ENCODE measurements around the gene KLF16.

KLF16 gene

DNA sequence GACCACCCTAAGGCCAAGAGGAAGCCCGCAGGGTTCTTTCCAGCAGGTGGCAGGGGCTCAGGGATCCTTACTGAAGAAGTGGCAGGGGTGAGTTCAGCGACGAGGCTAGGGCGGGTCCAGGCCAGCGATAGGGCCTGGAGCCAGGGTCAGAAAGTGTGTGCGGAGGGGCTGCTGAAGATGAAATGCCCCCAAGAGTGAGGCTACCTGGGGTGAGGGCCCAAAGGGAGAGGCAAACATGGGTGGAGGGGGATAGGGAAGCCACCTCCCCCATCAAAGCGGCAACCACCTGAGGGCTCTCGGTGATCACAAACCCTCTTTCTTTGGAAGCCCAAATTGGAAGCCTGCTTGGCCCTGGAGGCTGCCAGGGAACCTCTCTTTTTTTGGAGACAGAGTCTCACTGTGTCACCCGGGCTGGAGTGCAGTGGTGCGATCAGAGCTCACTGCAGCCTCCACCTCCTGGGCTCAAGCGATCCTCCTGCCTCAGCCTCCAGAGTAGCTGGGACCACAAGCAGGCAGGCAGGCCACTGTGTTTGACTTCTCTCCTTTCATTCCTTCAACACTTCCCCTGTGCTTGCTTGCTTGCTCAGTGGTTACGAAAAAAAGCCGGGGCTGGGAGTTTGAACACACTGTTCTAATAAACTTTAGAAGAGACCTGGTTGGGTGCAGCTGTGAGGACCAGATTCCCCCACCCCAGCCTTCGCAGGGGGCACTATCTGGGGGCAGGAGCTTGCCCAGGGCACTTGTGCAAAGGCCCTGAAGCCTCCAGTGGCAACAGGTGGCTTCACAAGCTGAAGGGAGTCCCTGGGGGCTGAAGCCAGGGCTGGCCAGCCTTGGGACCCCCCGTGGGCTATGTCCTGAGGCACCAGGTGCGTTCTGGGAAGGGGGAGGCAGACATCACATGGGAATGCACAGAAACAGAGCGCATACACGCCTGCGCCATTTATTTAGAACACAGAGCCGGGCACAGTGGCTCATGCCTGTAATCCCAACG, 49.9 kb downstream of the KLF16 start:
- peak overlapping the region; percentile 67 to 81 (median 75) for H3K9ac ChIP-seq
- peak overlapping the region; percentile 53 to 78 (median 66) for H3K4me3 ChIP-seq

DNA sequence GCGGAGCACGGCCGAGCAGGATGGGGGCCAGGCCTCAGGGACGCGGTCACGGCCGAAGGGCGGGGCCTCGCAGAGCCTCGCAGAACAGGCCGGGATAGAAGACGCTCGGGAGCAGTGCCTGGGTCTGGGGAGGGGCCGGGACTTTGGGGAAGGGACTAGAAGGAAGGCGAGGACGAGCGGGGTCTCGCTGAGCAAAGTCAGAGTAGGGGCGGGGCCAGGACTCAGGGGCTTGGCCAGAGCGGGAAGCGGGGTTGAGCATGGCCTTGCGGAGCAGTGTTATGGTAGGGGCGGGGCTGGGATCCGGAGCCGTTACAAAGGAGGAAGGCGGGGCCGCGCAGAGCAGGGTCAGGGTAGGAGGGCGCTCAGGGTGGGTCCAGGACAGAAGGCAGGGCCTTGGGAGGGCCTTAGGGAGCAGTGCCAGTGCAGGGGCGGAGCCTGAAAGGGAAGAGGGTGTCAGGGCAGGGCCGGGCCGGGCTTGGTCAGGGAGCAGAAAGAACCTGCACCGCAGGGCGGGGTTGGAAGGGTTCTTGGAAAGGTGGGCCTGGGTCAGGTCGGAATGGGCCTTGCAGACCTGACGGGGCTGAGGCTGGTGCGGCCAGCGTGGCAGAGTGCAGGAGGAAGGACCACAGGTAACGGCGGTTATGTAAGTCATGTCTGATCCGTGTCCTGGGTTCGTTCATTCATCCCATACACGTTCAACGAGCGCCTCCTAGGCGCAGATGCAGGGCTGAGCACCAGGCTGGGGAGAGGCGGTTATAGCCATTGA, 50.8 kb downstream of the KLF16 start:
- peak overlapping the region in 10 of 11 experiments; percentile 58 to 83 (median 72); a peak in 20 of 22 replicates for H3K27ac ChIP-seq
- peaks cover 27 to 35% (median 32%) of the 10 kb centered on the region in 11 experiments for H3K36me3 ChIP-seq
- H3K4me2 ChIP-seq, result peak overlapping the region; percentile 80 to 94 (median 88)
- H3K9ac ChIP-seq, result peak overlapping the region; percentile 67 to 81 (median 75)
- H3K9me3 ChIP-seq (replicated peaks in 1 of 11), result no peaks in the 10 kb centered on the region
- TF ChIP-seq Cebpa-rat (IDR thresholded peaks at IDR 0.05), result no peak
- H3K4me3 ChIP-seq, result peak overlapping the region; percentile 53 to 78 (median 66)
- H3K4me1 ChIP-seq, result peaks cover 15 to 56% (median 51%) of the 10 kb centered on the region in 10 experiments
- no peaks in the 10 kb centered on the region for H3K27me3 ChIP-seq
- H4K20me1 ChIP-seq, result peaks cover 8 to 46% (median 36%) of the 10 kb centered on the region in 11 experiments; a peak in 21 of 22 replicates

More for the DNA sequence above, 49.9 kb downstream of the KLF16 start:
- Histone ChIP-seq H4K20me1 (peaks cover 16 to 55% (median 45%) of the 10 kb centered on the region in 11 experiments; a peak in 21 of 22 replicates), H3K4me1 (peaks cover 15 to 56% (median 51%) of the 10 kb centered on the region in 10 experiments), H3K4me2 (peak overlapping the region; percentile 80 to 94 (median 88)), H3K27me3 (no peaks in the 10 kb centered on the region), H3K9me3 (replicated peaks in 1 of 11) (no peaks in the 10 kb centered on the region), H3K27ac (peak overlapping the region in 8 of 11 experiments; percentile 45 to 83 (median 72); a peak in 11 of 22 replicates), H3K36me3 (peaks cover 35 to 44% (median 41%) of the 10 kb centered on the region in 11 experiments)
- TF ChIP-seq Cebpa-rat (IDR thresholded peaks at IDR 0.05), result no peak

DNA sequence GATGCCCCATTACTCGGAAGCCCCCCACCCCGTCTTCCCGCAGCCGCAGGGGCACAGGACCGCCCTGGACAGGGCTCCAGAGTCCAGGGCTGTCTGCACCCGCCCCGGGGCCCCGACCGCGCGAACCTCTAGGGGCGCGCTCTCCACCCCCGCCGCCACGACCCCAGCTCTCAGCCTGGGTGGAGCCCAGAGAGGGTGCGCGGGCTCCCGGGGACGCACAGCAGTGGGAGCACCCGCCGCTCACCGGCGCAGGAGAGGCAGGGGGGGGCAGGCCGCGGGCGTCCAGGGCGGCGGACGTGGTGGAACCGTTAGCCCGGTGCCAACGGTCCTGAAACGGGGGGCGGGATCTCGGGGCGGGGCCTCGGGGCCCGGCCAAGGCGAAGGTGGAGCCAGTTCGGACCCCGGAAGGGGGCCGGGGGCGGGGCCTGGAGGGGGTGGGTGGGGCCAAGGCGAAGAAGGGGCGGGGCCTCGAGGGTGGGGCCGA, 51.4 kb downstream of the KLF16 start, which contains the start of gene ATP8B3:
Gene ATP8B3 (minus strand): TSS at position 335 of the 484 bp plus-strand sequence. CDS start 540 bp downstream, outside the sequence.
- H3K9ac ChIP-seq, result peak within 1 kb of the TSS; percentile 67 to 82 (median 77)
- no peaks in the 10 kb centered on the region for H3K9me3 ChIP-seq (replicated peaks in 1 of 11)
- peak within 1 kb of the TSS; percentile 82 to 94 (median 89) for H3K4me2 ChIP-seq
- TF ChIP-seq Cebpa-rat (IDR thresholded peaks at IDR 0.05), result no peak
- peak within 1 kb of the TSS; percentile 63 to 83 (median 73); a peak in 21 of 22 replicates for H3K27ac ChIP-seq
- no peaks in the 10 kb centered on the region for H3K27me3 ChIP-seq
- peak within 1 kb of the TSS; percentile 53 to 78 (median 66) for H3K4me3 ChIP-seq
- peaks cover 15 to 56% (median 51%) of the 10 kb centered on the region in 10 experiments for H3K4me1 ChIP-seq
- peaks cover 5 to 40% (median 30%) of the 10 kb centered on the region in 11 experiments; a peak in 21 of 22 replicates for H4K20me1 ChIP-seq
- H3K36me3 ChIP-seq, result peaks cover 20 to 29% (median 26%) of the 10 kb centered on the region in 11 experiments

DNA sequence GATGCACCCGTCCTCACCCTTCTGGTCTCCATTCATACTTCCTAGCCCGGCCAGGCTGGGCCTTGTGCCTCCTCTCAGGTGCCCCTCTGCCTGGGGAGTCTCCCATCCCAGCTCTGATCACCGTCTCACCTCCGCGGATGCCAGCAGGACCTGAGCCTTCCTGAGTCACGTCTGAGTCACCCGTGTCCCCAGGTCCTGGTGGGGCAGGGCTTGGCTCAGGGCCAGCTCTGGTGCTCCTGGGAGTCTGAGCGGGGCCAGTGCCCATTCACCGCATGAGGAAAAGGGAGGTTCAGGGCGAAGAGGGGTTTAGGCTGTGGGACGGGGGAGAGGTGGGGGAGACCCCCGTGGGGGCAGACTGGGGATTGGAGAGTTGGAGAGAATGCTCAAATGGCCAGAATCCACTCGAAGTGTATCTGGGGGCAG, 51.9 kb downstream of the KLF16 start:
- H4K20me1 ChIP-seq, result peaks cover 5 to 35% (median 27%) of the 10 kb centered on the region in 11 experiments; a peak in 21 of 22 replicates
- H3K4me2 ChIP-seq, result peak overlapping the region; percentile 80 to 93 (median 87)
- no peaks in the 10 kb centered on the region for H3K9me3 ChIP-seq (replicated peaks in 1 of 11)
- no peak for TF ChIP-seq Cebpa-rat (IDR thresholded peaks at IDR 0.05)
- H3K36me3 ChIP-seq, result peaks cover 16 to 26% (median 21%) of the 10 kb centered on the region in 11 experiments
- peak overlapping the region; percentile 67 to 82 (median 77) for H3K9ac ChIP-seq
- H3K27me3 ChIP-seq, result no peaks in the 10 kb centered on the region
- peak overlapping the region; percentile 63 to 81 (median 73); a peak in 21 of 22 replicates for H3K27ac ChIP-seq
- H3K4me1 ChIP-seq, result peaks cover 15 to 56% (median 51%) of the 10 kb centered on the region in 10 experiments
- H3K4me3 ChIP-seq, result peak overlapping the region; percentile 53 to 78 (median 66)

DNA sequence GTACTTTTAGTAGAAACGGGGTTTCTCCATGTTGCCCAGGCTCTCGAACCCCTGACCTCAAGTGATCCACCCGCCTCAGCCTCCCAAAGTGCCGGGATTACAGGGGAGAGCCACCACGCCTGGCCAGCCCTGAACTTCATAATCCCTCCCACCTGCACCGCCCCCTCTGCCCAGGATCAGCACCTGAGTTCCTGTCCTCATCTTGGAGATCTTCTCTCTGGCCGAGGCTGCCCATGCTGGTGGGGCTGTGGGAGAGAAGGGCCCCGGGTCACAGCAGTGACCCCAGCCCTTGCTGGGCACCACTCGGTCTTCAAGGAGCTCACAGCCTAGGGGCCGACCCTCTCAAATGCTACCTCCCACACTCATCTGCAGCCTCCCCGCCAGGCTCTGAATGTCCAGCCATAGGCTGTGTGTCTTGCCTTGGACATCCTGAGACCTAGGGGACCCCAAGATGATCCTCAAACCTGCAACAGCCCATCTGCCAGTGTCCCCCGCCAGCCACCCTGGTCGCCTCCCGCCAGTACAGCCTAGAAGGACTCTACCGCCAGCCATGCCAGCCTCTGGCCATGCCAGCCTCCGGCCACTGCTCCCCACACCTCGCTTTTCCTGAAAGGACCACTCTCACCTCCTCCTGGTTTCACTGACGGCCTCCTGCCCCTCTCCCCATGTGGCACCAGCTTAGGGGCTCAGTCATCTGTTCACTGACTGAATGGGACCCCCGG, 52.8 kb downstream of the KLF16 start:
- TF ChIP-seq Cebpa-rat (IDR thresholded peaks at IDR 0.05), result no peak
- Histone ChIP-seq H3K4me3 (no peak overlapping the region), H3K27ac (no peak overlapping the region), H3K4me2 (peak overlapping the region in 9 of 11 experiments; percentile 80 to 93 (median 87); a peak in 15 of 22 replicates), H3K36me3 (peaks cover 9 to 28% (median 16%) of the 10 kb centered on the region in 11 experiments), H3K4me1 (peaks cover 15 to 56% (median 51%) of the 10 kb centered on the region in 10 experiments), H3K9me3 (replicated peaks in 1 of 11) (no peaks in the 10 kb centered on the region), H3K9ac (peak overlapping the region in 1 of 11 experiments; percentile 76; a peak in 1 of 22 replicates), H4K20me1 (peaks cover 5 to 29% (median 25%) of the 10 kb centered on the region in 11 experiments; a peak in 21 of 22 replicates), H3K27me3 (no peaks in the 10 kb centered on the region)

DNA sequence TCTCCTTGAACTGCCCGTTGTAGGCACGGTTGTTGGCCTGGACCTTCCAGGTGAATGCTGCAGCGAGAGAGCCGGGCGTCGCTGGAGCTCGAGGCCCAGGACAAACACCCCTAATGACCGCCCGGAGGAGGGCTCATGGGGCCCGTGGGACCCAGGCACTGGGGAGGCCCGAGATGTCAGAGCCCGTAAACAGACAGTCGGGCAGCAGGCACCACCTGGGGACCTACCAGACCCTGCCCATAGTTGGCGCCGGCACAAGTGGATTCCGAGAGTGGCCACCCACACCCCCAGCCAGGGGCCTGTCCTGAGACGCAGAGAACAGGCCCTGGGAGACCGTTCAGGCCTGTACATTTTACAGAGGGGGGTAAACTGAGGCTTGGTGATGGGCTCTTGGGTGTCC, 53.7 kb downstream of the KLF16 start:
- no peak for TF ChIP-seq Cebpa-rat (IDR thresholded peaks at IDR 0.05)
- no peak overlapping the region for H3K27ac ChIP-seq

DNA sequence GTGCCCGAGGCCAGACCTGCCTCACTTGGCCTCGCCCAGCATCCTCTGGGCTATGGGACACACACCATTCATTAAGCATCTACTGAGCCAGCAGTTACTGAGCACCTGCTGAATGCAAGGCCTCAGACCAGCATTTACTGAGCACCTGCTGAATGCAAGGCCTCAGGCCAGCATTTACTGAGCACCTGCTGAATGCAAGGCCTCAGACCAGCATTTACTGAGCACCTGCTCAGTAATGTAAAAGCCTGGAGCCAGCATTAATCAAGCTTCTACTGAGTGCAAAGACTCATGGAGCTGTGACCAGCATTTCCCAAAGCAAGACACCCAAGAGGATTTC, 55.0 kb downstream of the KLF16 start:
- H3K36me3 ChIP-seq, result peaks cover 0 to 23% (median 10%) of the 10 kb centered on the region in 11 experiments; a peak in 9 of 22 replicates
- no peaks in the 10 kb centered on the region for H3K27me3 ChIP-seq
- no peak overlapping the region for H3K27ac ChIP-seq
- peaks cover 0 to 14% (median 5%) of the 10 kb centered on the region in 11 experiments; a peak in 14 of 22 replicates for H4K20me1 ChIP-seq
- peaks cover 17 to 35% (median 33%) of the 10 kb centered on the region in 10 experiments for H3K4me1 ChIP-seq
- no peak overlapping the region for H3K9ac ChIP-seq
- H3K4me2 ChIP-seq, result no peak overlapping the region
- H3K9me3 ChIP-seq (replicated peaks in 1 of 11), result no peaks in the 10 kb centered on the region
- no peak overlapping the region for H3K4me3 ChIP-seq
- TF ChIP-seq Cebpa-rat (IDR thresholded peaks at IDR 0.05), result no peak

More for the DNA sequence above, 53.7 kb downstream of the KLF16 start:
- H3K9ac ChIP-seq, result 0 out of 22 replicates have a peak overlapping the region, but pooled peaks of 1 of the 11 experiments have one; percentile 29
- H3K4me2 ChIP-seq, result peak overlapping the region in 6 of 11 experiments; percentile 18 to 90 (median 55); a peak in 10 of 22 replicates
- no peak overlapping the region for H3K4me3 ChIP-seq
- H3K4me1 ChIP-seq, result peaks cover 15 to 48% (median 46%) of the 10 kb centered on the region in 10 experiments
- no peaks in the 10 kb centered on the region for H3K9me3 ChIP-seq (replicated peaks in 1 of 11)
- no peaks in the 10 kb centered on the region for H3K27me3 ChIP-seq
- peaks cover under 1 to 22% (median 11%) of the 10 kb centered on the region in 11 experiments; a peak in 21 of 22 replicates for H3K36me3 ChIP-seq
- H4K20me1 ChIP-seq, result peaks cover 5 to 27% (median 18%) of the 10 kb centered on the region in 11 experiments; a peak in 21 of 22 replicates

Measured in BLaER1 treated with 17β-estradiol and CSF1 and Interleukin-3, amounts not matched to agents 10 nM and 100 nM (cell line).